ENCODE results near the gene SERPINA12.

The SERPINA12 gene

DNA sequence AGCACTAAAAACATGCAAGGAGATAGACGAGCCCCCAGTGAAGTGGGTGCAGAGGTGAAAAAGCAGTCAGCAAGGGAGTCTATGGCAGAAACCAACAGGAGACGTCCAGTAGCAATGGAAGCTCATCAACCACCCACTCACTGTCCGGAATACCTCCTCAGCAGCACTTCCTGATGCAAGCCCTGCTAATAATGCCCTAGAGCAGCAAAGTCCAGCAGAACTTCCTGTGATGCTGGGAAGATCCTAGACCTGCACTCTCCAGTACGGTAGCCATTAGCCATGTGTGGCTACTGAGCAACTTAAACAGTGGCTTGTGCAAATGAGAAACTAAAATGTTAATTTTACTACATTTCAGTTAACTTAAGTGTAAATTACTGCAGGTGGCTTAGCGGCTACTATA, 44.2 kb downstream of the SERPINA12 start:
- DNase-seq (ENCODE audit: low read depth), result no peak

DNA sequence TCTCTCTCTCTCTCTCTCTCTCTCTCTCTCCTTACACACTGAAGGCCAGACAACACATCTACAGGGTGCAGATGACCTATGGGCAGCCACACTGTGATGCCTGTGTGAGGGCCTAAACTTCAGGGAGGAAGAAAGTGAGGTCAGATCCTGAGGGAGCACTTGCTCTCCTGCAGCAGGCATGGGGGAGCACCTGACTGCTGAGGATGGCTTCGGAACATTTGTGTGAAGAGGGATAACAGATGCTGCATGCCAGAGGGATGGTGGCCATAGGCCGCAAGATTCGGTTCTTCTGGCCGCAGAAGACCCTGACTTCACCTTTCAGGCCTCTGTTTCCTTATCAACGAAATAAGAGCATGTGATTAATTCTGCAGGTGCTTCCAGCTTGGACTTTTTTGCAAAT, 45.0 kb downstream of the SERPINA12 start:
- no peak for DNase-seq (ENCODE audit: low read depth)

GRCh38 chr14:94462763-94463572, 46.3 kb downstream of the SERPINA12 start:
- no peak for DNase-seq (ENCODE audit: low read depth)

- no peak for DNase-seq (ENCODE audit: low read depth)
Observed at GRCh38 chr14:94462219-94462551, 47.1 kb downstream of the SERPINA12 start.

DNA sequence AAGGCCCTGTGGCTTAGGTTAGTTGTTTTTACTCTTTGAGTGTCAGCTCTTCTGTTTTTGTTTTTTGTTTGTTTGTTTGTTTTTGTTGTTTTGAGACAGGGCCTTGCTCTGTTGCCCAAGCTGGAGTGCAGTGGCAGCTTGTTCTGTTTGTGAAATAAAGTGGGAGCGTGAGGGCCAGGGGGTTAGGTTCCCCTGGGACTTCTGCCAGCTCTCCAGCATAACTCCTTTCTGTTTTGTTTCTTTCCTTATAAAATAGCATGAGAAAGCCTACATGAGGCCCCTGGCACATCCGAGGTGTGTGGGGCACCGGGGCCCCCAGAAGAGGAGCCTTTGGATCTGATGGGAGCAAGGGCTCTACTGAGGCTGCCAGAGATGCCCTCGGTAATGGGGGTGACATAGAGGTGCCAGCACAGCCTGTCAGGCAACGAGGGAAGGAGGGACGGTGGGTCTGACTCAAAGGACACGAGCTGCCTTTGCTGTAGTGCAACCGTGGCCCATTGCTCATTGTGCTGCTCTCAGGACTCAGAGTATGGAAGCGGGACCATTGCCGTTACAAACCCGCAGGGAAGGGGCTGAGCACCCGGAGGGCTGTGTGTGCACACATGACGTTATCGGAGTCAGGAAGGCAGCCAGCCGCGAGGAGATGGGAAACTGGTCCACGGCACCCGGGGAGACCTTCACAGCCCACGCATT, 47.6 kb downstream of the SERPINA12 start:
- no peak for DNase-seq (ENCODE audit: low read depth)

DNA sequence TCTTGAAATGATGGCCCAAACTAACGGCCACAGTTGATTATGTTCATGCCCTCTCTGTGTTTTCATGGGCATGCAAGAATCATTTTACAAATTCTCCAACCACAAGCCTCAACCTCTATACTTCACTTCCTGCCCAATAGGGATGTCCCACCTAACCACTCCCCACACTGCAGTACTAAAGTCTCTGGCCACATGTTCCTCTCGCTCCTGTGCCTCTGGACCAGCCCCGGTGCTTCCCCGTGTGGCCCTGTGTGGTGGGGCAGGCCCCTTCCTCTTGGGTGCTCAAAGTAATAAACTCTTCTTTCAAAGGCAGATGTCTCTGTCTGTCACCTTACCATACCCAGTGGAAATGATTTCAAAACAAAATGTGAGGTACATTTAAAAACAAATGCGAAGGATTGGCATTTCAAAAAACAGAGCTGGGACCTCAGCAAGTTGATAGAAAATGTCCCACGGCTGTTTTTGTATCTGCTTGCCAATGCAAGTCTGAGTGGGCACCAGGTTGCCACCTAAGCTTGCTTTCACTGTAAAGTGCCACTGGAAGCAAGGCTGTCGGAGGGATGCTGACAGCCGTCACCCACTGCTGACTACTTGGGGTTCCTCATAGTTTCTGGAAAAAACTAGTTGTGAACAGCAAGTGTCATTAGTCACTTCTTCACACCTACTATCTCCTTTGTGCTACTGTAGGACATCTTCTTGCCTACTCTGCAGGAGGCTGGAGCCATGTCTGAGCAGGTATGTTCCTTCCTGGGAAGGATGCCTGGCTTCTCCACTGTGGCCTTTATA, 48.4 kb downstream of the SERPINA12 start:
- no peak for DNase-seq (ENCODE audit: low read depth)

GRCh38 chr14:94458558-94459205, 50.6 kb downstream of the SERPINA12 start:
- no peak for DNase-seq (ENCODE audit: low read depth)

GRCh38 chr14:94458096-94458495, 51.2 kb downstream of the SERPINA12 start:
- no peak for DNase-seq (ENCODE audit: low read depth)

DNA sequence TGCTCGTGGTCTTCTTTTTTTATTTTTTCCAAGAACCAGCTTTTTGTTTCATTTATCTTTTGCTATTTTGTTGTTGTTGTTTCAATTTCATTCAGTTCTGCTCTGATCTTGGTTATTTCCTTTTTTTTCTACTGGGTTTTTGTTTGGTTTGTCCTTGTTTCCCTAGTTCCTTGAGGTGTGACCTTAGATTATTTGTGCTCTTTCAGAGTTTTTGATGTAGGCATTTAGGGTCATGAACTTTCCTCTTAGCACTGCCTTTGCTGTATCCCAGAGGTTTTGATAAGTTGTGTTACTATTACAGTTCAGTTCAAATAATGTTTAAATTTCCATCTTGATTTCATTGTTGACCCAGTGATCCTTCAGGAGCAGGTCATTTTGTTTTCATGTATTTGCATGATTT, 53.3 kb downstream of the SERPINA12 start:
- no peak for DNase-seq (ENCODE audit: low read depth)

- DNase-seq (ENCODE audit: low read depth), result no peak
Observed at GRCh38 chr14:94451826-94452225, 57.4 kb downstream of the SERPINA12 start.

DNA sequence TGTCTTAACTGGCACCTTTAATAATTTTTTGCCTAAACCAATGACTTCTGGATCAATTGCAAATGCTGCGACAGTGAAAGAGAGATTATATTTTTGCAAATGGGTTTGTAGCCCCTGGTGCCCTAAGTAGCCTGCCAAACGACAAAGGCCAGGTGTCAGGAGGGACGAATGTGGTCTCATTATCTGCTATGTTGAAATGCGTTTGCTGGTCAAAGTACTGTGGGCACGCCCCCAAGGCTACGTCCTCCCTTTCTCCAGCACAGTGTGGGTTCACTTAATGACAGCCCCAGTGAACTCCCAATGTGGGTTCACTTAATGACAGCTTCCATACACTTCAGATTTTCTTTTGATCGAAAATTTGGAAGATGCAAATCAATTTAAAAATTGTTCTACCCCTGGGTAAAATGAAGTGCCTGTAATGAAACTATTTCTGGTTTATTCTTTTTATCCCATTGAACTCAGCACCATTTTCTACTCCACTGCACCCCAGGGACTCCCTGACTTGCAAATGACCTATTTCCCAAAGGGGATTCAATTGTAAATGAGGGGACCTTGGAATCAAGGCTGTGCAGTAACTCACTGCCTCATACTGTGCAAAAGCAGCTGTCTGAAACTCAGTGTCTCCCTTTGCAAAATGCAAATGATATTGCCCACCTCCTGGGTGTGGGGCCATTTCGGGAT, 58.0 kb downstream of the SERPINA12 start:
- no peak for DNase-seq (ENCODE audit: low read depth)

DNA sequence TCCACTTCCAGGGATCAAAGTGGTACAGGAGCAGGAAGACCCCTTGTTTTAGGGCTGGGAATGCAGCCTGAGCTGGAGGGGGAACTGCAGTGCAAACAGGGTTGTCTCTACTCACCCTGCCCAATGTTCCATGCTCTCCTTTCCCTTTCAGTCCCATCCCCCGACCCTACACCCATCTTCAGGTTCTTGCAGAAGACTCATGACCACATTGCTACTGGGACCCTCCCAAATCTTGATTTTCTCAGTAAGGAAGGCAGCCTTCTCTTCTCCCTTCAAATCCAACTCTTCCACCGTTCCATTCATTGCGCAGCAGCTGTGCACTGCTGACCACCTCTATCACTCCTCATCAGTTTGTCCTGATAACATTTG, 58.6 kb downstream of the SERPINA12 start:
- DNase-seq (ENCODE audit: low read depth), result no peak

DNA sequence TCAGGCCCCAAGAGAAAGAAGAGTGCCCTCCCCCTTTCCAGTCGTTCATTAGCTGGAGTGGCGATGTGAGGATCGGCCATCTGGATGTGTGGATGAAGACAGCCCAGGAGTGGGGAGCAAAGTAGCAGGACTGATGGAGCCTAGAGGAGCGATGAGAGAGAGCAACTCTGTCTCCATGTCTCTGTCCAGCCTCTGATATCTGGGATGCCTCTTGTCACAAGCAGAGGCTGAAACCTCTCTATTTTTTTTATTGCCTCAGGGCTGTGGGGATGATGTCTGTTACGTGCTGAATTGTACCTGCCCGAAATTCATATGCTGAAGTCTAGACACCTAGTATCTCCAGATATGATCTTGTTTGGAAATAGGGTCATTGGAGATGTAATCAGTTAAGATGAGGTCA, 59.3 kb downstream of the SERPINA12 start:
- no peak for DNase-seq (ENCODE audit: low read depth)

GRCh38 chr14:94448071-94448808, 61.0 kb downstream of the SERPINA12 start:
- no peak for DNase-seq (ENCODE audit: low read depth)

DNA sequence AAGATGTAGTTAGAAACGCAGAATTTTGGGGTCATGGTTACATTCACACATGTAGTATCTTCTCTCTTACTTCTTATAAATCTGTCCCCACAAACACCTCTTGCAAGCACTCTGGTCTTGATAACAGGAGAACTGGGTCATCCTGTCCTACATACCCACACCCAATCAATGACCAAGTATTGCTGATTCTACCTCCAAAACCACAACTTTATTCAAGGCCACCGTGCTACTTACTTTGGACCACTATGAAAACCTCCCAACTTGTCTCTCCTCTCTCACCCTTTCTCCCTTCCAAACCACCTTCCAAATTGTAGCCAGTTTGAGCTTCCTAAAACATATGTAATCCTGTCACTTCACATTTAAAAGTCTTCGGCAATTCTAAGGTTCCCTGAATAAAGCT, 62.1 kb downstream of the SERPINA12 start:
- DNase-seq (ENCODE audit: low read depth), result no peak

- no peak for DNase-seq (ENCODE audit: low read depth)
Observed at GRCh38 chr14:94446126-94446525, 63.1 kb downstream of the SERPINA12 start.

- DNase-seq (ENCODE audit: low read depth), result no peak
Observed at GRCh38 chr14:94445003-94445402, 64.3 kb downstream of the SERPINA12 start.

GRCh38 chr14:94441531-94442205, 67.6 kb downstream of the SERPINA12 start:
- no peak for DNase-seq (ENCODE audit: low read depth)

GRCh38 chr14:94441130-94441529, 68.1 kb downstream of the SERPINA12 start:
- no peak for DNase-seq (ENCODE audit: low read depth)

- DNase-seq (ENCODE audit: low read depth), result no peak
Observed at GRCh38 chr14:94439453-94440057, 69.7 kb downstream of the SERPINA12 start.
